HepG2 (cell line): ENCODE data around the gene JPH4. TPM values are rescaled to one million over a fixed set of nuclear protein-coding genes. Genes with fewer than 3 reads are reported as not detected.
A peak's percentile ranks its signal among the peaks of the same experiment; 100 is the strongest.

Source experiments
- ATF3 ChIP-seq: sonication (generic); formaldehyde crosslinking; IDR thresholded peaks from 2 replicates; pipeline ENCODE4 v1.4.0; 2020; ENCODE audit warnings: missing genetic modification reagents
- CEBPZ ChIP-seq: IDR thresholded peaks from 2 replicates; pipeline ENCODE4 v1.6.1; 2012; ENCODE audit warnings: low read length, improper control_type of control experiment
- CERS6 ChIP-seq: sonication (generic); formaldehyde crosslinking; IDR thresholded peaks from 2 replicates; pipeline ENCODE4 v1.5.0; 2020; ENCODE audit warnings: missing genetic modification reagents
- ELF4 ChIP-seq: sonication (generic); formaldehyde crosslinking; IDR thresholded peaks from 2 replicates; pipeline ENCODE4 v1.5.0; 2020; ENCODE audit warnings: missing genetic modification reagents, mild to moderate bottlenecking, moderate library complexity, borderline replicate concordance
- EZH2 ChIP-seq: conservative IDR thresholded peaks from 2 replicates; pipeline ENCODE4 v1.6.1; 2012; ENCODE audit warnings: mild to moderate bottlenecking, low read depth, low read length, moderate library complexity
- HOXD1 ChIP-seq: sonication (generic); formaldehyde crosslinking; IDR thresholded peaks from 2 replicates; pipeline ENCODE4 v1.5.0; 2020; ENCODE audit warnings: missing genetic modification reagents
- KDM2A ChIP-seq: sonication (generic); formaldehyde crosslinking; IDR thresholded peaks from 2 replicates; pipeline ENCODE4 v1.4.0; 2020; ENCODE audit warnings: low read depth, missing genetic modification reagents, borderline replicate concordance
- KDM6A ChIP-seq: IDR thresholded peaks from 2 replicates; pipeline ENCODE4 v1.6.1; 2016; ENCODE audit warnings: low read depth
- NR2C2 ChIP-seq: sonication (generic); formaldehyde crosslinking; IDR thresholded peaks from 2 replicates; pipeline ENCODE4 v1.4.0; 2020; ENCODE audit warnings: missing genetic modification reagents, mild to moderate bottlenecking, moderate library complexity, borderline replicate concordance
- PHF8 ChIP-seq: sonication (generic); formaldehyde crosslinking; IDR thresholded peaks from 2 replicates; pipeline ENCODE4 v1.5.0; 2020; ENCODE audit warnings: missing genetic modification reagents
- TAF15 ChIP-seq: fragments of 200-400 bp; formaldehyde crosslinking; IDR thresholded peaks from one replicate; pipeline ENCODE4 v1.6.1; 2018; ENCODE audit warnings: mild to moderate bottlenecking, low read depth, low read length; ENCODE audit not compliant: poor library complexity, severe bottlenecking
- TEAD2 ChIP-seq: sonication (generic); formaldehyde crosslinking; IDR thresholded peaks from 2 replicates; pipeline ENCODE4 v1.9.0; 2021; ENCODE audit warnings: missing genetic modification reagents
- TOPORS ChIP-seq: sonication (generic); formaldehyde crosslinking; IDR thresholded peaks from 2 replicates; pipeline ENCODE4 v1.8.0; 2023; ENCODE audit warnings: mild to moderate bottlenecking, missing genetic modification reagents
- ZNF224 ChIP-seq: sonication (generic); formaldehyde crosslinking; IDR thresholded peaks from 2 replicates; pipeline ENCODE4 v1.5.0; 2020; ENCODE audit warnings: mild to moderate bottlenecking, missing genetic modification reagents
- ZNF230 ChIP-seq: sonication (generic); formaldehyde crosslinking; IDR thresholded peaks from 2 replicates; pipeline ENCODE4 v1.4.0; 2020; ENCODE audit warnings: mild to moderate bottlenecking, missing genetic modification reagents
- ZNF253 ChIP-seq: sonication (generic); formaldehyde crosslinking; IDR thresholded peaks from 2 replicates; pipeline ENCODE4 v1.8.0; 2022; ENCODE audit warnings: mild to moderate bottlenecking, missing genetic modification reagents, borderline replicate concordance
- ZNF274 ChIP-seq: sonication (generic); formaldehyde crosslinking; IDR thresholded peaks from 2 replicates; pipeline ENCODE4 v1.5.1; 2020; ENCODE audit warnings: mild to moderate bottlenecking, missing genetic modification reagents
- ZNF329 ChIP-seq: sonication (generic); formaldehyde crosslinking; IDR thresholded peaks from 2 replicates; pipeline ENCODE4 v1.9.0; 2021; ENCODE audit warnings: low read depth, mild to moderate bottlenecking, missing genetic modification reagents
- ZNF44 ChIP-seq: sonication (generic); formaldehyde crosslinking; IDR thresholded peaks from 2 replicates; pipeline ENCODE4 v1.5.1; 2020; ENCODE audit warnings: mild to moderate bottlenecking, missing genetic modification reagents
- ZNF574 ChIP-seq: sonication (generic); formaldehyde crosslinking; IDR thresholded peaks from 2 replicates; pipeline ENCODE4 v1.4.0; 2020; ENCODE audit warnings: missing genetic modification reagents
- ZNF615 ChIP-seq: sonication (generic); formaldehyde crosslinking; IDR thresholded peaks from 2 replicates; pipeline ENCODE4 v1.5.0; 2020; ENCODE audit warnings: mild to moderate bottlenecking, missing genetic modification reagents, borderline replicate concordance
- ZNF790 ChIP-seq: sonication (generic); formaldehyde crosslinking; IDR thresholded peaks from 2 replicates; pipeline ENCODE4 v1.8.0; 2022; ENCODE audit warnings: missing genetic modification reagents, mild to moderate bottlenecking, borderline replicate concordance
- ZSCAN21 ChIP-seq: sonication (generic); formaldehyde crosslinking; IDR thresholded peaks from 2 replicates; pipeline ENCODE4 v1.8.0; 2022; ENCODE audit warnings: mild to moderate bottlenecking, missing genetic modification reagents, moderate library complexity, borderline replicate concordance
- ZSCAN31 ChIP-seq: sonication (generic); formaldehyde crosslinking; IDR thresholded peaks from 2 replicates; pipeline ENCODE4 v1.5.0; 2020; ENCODE audit warnings: low read depth, mild to moderate bottlenecking, missing genetic modification reagents
- polyA plus RNA-seq, 8 experiments: library from polyadenylated mRNA; depleted of rRNA in 3 of 8; stranded (reverse) in 7 of 8; unstranded in 1 of 8; fragments of >200 nt; fragmentation: Illumina TruSeq in 4 of 8; extraction: Trizol in 4 of 8; gene quantifications; 2 replicates each; pipeline versions ENCODE4 v1.2.1 to v1.2.3, GENCODE V29; 2011 to 2016; ENCODE audit warnings: low read depth in 4 of 8, missing spikeins in 1 of 8, mixed read lengths in 1 of 8; ENCODE audit not compliant: insufficient read depth in 1 of 8
- total RNA-seq, 5 experiments: library from RNA; depleted of rRNA; stranded (reverse); fragments of >200 nt; fragmentation: Illumina TruSeq; extraction: Trizol; gene quantifications; 2 replicates each; pipeline ENCODE4 v1.2.3, GENCODE V29; 2016; ENCODE audit warnings: low read depth in 1 of 5

Gene JPH4
- total and polyA plus RNA-seq, 2 of the 13 experiments (the other 11 are each of a cell fraction or from before 2014, with no cell fraction given) = 0.08 to 0.22 TPM

- TF ChIP-seq ZNF44 (CRISPR knock-in tag) (no peak; the same call in 1 of the 2 replicates), ELF4 (0 out of 2 replicates have a peak, but pooled peaks have one; percentile 32), CEBPZ (no peak), ZNF224 (no peak), ZNF253 (CRISPR knock-in tag) (no peak), ZNF615 (no peak), CERS6 (CRISPR knock-in tag) (no peak), ATF3 (CRISPR knock-in tag) (no peak), ZNF574 (CRISPR knock-in tag) (peak; percentile 7; the same call in 1 of the 2 replicates), KDM2A (CRISPR knock-in tag) (0 out of 2 replicates have a peak, but pooled peaks have one; percentile 12), NR2C2 (peak; percentile 45; the same call in 1 of the 2 replicates), PHF8 (CRISPR knock-in tag) (0 out of 2 replicates have a peak, but pooled peaks have one; percentile 1), TAF15 (no peak), ZSCAN31 (CRISPR knock-in tag) (no peak), KDM6A (CRISPR knock-in tag) (no peak), ZNF230 (CRISPR knock-in tag) (peak; percentile 22; the same call in 1 of the 2 replicates), ZNF274 (0 out of 2 replicates have a peak, but pooled peaks have one; percentile 0), ZNF329 (0 out of 2 replicates have a peak, but pooled peaks have one; percentile 18), ZNF790 (no peak), EZH2 (no peak), TEAD2 (CRISPR knock-in tag) (no peak), TOPORS (CRISPR knock-in tag) (no peak), ZSCAN21 (CRISPR knock-in tag) (0 out of 2 replicates have a peak, but pooled peaks have one; percentile 25), HOXD1 (CRISPR knock-in tag) (no peak)
Observed at GRCh38 chr14:23610815-23611289, 32.3 kb upstream of the JPH4 start (continued).
